Epidermal melanocyte (primary cell): Measurements from ENCODE around the gene PMF1.
A peak's percentile ranks its signal among the peaks of the same experiment; 100 is the strongest.
"Not testable (repeated sequence)": the region's sequence is repeated elsewhere in the genome, so short reads cannot be mapped to it uniquely, and the experiment has no call there.

Experiments
- DNase-seq: peaks from one replicate; pipeline ENCODE4 v3.0.0; 2011; ENCODE audit warnings: low spot score; ENCODE audit not compliant: insufficient read length

Gene PMF1

GRCh38 chr1:156212833-156213643 lies at the start of gene PMF1:
Gene PMF1 (plus strand): TSS chr1:156213007. CDS start chr1:156213016, 9 bp downstream.
- DNase-seq = peak; percentile 100

- no peak for DNase-seq
Measured at GRCh38 chr1:156163712-156164111, 49.1 kb upstream of the PMF1 start.

GRCh38 chr1:156164125-156164831 lies 48.5 kb upstream of the PMF1 start:
- DNase-seq = no peak

- no peak for DNase-seq
Measured at GRCh38 chr1:156165083-156165482, 47.7 kb upstream of the PMF1 start.

- no peak for DNase-seq
Measured at GRCh38 chr1:156167536-156167935, 45.3 kb upstream of the PMF1 start.

GRCh38 chr1:156172696-156173470 lies 39.9 kb upstream of the PMF1 start:
- no peak for DNase-seq

GRCh38 chr1:156176610-156177210 lies 36.1 kb upstream of the PMF1 start:
- DNase-seq = no peak

GRCh38 chr1:156177919-156178654 lies 34.7 kb upstream of the PMF1 start:
- no peak for DNase-seq

- DNase-seq = no peak
Measured at GRCh38 chr1:156180471-156180870, 32.3 kb upstream of the PMF1 start.

- not testable (repeated sequence) for DNase-seq
Measured at GRCh38 chr1:156181391-156181924, 31.3 kb upstream of the PMF1 start.

GRCh38 chr1:156182010-156182779 lies 30.6 kb upstream of the PMF1 start:
- not testable (repeated sequence) for DNase-seq

- DNase-seq = not testable (repeated sequence)
Measured at GRCh38 chr1:156186347-156187177, 26.2 kb upstream of the PMF1 start.

GRCh38 chr1:156190265-156190664 lies 22.5 kb upstream of the PMF1 start:
- DNase-seq = not testable (repeated sequence)

- no peak for DNase-seq
Measured at GRCh38 chr1:156191292-156191964, 21.4 kb upstream of the PMF1 start.

GRCh38 chr1:156193208-156193487 lies 19.7 kb upstream of the PMF1 start:
- no peak for DNase-seq

GRCh38 chr1:156193488-156194299 lies 19.1 kb upstream of the PMF1 start, which contains the start of gene SLC25A44:
Gene SLC25A44 (plus strand): TSS chr1:156194104. CDS start chr1:156199848, 5,744 bp downstream.
- DNase-seq = peak; percentile 93

GRCh38 chr1:156194300-156194652 lies 18.5 kb upstream of the PMF1 start:
- no peak for DNase-seq

- no peak for DNase-seq
Measured at GRCh38 chr1:156195853-156196252, 17.0 kb upstream of the PMF1 start.
